Limb (tissue), 2 donors: Measurements from ENCODE around the gene PMFBP1.

ENCODE experiments used
- DNase-seq, 2 donors: peaks; one replicate each; pipeline ENCODE4 v3.0.0-alpha.2; 2016; ENCODE audit errors: extremely low spot score in 2 of 2

Gene PMFBP1

DNA sequence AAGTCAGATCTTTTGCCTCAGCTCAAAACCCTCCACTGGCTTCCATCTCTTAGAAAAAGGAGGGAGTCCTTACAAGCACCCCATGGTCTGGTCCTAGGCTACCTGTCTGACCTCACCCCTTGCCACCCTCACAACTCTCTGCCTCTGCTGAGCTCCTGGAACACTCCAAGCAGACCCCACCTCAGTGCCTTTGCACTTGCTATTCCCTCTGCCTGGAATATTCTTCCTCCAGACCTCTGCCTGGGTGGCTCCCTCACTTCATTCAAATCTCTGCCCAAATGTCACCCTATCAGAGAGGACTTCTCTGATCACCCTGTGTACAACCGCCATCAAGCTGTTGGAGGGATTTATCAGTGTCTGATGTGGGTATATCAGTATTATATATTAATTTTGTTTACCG is 37.4 kb downstream of the PMFBP1 start:
- no peak for DNase-seq

DNA sequence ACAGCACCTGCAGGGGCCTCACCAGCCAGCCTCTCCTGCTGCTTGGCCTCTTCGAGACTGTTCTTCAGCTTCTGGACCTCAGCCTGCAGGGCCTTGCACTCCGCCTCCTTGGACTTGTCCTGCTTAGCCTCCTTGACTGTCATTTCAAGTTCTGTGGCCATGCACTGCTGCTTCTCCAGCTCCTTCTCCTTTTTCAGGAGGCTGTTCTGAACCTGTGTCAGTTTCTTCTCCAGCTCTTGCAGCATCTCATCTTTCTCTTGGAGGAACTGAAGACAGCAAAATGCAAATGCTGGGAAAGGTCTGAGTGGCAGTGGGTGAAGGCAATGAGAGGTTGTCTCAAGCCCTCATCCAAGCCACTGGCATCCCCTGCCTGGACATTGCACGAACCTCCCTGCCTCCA is 39.2 kb downstream of the PMFBP1 start:
- no peak for DNase-seq

DNA sequence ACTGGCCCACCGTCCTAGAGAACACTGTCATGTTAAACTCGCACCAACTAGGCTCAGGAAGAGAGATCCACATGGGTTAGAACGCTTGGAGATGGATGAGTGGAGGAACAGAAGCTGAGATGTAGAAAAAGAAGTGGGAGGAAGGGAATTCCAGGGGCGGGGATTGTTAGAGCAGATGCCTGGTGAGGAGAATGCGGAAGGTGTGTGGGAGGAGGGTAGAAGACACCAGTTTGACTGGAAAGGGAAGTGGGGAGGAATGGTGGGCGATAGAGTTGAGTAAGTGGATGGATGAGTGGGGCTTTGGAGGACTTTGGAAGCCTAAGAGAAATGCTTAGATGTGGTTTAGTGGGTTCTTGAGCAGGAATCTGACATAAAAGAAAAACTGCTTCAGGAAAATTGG is 40.9 kb downstream of the PMFBP1 start:
- DNase-seq = no peak

DNA sequence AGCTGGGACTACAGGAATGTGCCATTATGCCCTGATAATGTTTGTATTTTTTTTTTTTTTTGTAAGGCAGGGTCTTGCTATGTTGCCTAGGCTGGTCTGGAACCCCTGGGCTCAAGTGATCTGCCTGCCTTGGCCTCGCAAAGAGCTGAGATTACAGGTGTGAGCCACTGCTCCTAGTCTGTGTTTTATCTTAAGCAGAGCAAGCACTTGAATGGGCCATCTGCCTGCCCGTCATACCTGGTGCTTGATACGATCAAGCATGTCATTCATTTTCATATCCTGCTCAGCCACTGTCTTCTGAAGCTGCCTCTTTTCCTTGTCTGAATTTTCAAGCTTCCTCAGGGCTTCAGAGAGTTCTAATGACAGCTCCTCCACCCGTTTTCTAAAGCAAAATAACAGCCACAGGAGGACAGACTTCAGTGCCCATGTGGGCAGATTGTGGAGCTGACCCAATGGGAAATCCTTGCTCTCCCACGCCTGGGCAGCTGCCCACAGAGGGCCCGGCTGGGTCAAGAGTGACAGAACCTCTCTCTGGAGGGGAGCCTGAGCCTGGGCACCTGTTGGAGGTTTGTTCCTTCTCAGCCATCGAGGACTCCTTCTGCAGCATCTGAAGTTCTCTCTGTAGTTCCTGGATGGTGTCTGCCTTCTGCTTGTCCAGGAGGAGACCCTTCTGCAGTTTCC is 41.8 kb downstream of the PMFBP1 start:
- DNase-seq = no peak

DNA sequence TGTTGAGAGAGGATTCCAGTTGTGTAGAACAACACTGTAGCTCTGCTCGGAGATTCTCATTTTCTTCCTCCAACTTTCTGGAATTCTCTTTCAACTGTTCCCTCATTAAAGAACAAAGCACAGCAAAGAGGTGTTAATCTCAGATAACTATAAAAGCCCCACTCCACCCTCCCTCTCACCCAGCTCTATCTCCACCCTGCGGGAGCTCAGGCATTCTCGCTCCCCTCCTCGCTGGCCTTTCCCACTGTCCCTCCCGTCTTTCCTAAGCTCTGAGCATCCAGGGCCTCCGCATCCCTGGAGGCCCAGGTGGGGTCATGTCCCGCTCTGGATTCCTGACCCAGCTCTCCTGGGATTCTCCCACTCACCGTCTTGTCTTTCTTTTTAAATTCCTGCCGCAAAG is 43.3 kb downstream of the PMFBP1 start:
- DNase-seq = no peak

DNA sequence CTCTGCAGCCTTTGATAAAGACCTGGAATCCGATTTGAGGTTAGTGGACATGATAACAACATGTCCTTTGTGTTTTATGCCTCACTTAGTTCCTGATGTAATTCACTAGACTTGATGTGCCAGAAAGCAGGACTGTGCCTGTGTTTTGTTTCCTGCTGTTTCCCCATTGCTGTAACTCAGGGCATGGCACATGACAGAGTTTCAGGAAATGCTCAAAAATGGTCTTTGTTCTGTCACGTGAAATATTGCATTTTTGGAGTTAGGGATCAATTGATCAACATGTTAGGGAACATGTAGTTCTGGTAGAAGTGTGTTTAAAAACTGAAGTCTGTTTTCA is 45.6 kb downstream of the PMFBP1 start:
- no peak for DNase-seq

DNA sequence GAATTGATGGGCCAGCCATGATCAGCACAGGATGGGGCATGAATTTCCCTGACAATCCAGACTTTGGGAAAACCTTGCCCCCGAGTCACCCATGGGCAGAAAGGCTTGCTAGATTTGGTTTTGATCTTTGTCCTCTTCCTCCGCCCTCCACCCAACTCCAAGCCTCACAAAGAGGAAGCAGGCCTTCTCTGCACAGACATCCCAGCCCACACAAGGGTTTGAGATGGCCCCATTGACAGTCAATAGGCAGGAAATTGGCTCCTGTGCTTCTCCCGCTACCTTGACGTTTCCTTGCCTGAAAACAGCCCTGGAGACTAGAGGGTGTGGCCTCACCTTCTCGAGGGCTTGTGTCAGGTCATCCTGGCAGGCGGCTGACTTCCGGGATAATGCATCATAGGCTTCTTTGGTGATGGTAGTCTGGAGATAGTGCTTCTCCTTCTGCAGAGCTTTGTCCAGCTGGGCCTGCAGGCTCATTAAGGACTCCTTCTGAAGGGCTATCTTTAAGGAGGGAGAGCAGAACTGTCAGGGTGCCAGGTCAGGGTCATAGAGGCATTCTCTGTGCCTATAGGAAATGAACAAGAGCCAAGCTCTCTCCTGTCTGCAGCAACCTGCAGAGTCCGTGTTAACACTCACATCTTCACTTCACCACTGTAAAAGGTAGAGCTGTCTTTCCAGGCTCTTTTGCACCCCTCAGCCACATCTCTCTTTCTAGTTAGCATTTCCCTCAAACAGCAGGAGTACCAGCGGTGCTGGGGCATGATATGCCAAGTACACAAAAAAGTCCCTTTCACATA is 46.1 kb downstream of the PMFBP1 start:
- DNase-seq = no peak

DNA sequence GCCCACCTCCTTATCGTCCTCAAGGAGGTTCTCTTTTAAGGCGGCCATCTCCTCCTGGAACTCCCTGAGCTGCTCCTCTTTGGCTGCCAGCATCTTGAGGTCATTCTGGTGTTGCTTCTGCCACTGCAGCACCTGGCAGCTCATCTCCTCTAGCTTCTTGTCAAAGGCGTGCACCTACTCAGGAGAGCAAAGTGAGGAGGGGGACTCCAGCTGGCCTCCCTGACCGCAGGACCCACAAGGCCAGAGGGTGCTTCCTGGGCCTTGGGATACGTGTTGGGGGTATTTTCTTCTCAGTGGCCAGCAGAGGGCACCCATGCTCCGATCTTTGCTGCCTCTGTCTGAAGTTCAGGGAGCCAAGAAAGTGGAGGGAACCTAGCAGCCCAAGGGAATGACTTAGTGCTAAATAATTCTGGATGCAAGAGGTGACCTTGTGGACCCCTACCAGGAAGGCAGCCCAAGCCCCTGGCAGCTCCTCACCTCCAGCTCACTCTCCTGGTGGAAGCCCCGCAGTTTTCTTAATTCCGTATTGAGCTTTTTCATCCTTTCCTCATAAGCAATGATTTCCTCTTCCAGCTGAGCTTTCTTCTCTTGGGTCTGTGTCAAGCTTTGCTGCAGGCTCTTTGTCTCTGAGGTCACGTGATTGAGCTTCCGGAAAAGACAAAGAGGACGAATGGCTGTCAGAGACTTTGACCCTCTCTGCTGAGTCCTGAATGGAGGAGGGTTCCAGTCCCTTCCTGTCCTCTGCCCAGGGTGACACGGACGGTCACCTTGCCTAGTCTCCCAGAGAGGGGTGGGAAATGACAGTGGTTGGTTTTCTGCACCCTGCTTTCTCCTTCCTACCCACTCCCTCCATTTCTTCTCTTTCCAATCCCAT is 47.0 kb downstream of the PMFBP1 start:
- peak; percentile 74 to 84 for DNase-seq

DNA sequence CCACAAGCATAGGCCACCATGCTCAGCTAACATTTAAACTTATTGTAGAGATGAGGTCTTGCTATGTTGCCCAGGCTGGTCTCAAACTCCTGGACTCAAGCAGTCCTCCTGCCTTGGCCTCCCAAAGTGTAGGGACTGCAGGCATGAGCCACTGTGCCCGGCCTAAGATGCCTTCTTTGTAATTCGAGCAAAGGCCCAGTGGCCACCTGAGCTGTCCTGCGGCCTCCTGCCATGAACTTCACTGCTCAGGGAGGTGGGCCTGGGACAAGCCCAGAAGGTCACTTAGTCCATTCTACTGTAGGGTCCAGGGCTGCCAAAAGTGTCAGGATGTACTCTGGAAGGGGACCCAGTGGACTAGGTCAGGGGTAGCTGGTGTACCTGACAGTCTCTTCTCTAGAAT is 47.8 kb downstream of the PMFBP1 start:
- no peak for DNase-seq

DNA sequence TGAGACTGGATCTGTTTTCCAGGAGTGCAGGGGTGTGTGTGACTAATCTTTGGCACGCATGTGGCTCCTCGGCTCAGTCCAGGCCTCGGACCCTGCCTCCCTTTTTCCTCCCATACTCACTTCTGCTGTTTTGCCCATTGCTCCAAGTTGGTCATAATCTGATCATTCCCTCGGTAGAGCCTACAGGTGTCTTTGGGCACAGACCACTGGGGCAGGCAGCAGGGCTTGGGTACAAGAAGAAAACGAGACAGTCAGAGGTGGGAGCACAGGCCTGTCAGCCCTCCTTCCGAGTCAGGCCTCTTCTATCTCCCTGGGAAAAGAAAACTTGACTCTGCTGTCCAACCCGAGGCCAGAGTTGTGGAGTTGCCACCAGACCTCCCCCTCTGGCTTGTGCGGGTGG is 48.5 kb downstream of the PMFBP1 start:
- DNase-seq = no peak

DNA sequence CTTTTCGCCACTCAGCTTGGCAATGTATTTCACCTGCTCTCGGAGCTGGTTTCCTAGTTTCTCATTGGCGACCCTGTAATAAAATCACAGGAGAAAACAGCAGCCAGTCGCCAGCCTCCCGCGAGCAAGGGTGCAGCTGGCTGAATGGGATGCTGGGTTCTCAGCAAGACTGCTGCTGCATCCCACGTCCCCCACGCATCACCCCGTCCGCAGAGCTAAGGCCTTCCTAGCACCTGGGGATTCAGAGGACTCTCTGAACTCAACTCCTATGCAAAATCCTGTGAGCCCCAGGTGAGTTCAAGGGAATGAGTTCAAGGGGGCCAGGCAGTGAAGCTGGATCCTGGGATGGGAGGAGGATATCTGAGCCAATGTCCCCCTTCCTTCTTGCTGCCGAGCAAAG is 49.0 kb downstream of the PMFBP1 start:
- no peak for DNase-seq

DNA sequence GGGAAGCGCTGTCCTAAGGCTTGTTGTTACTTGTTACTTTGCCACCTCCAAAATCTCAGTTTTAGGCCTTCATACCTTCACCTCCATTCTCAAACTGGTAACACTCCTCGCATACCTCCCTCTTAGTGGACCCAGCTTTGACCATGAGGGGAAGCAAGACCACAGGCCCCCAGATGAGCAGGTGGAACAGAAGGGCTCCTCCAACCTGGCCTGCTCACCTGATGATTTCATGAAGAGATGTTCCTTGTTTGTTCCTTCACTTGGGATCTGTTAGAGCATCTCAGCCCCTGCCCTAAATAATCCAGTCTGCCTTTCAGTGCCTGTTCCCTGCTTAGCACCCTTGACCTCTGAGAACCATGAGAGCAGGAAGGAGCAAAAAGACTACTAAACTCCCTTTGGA is 49.6 kb downstream of the PMFBP1 start:
- no peak for DNase-seq

DNA sequence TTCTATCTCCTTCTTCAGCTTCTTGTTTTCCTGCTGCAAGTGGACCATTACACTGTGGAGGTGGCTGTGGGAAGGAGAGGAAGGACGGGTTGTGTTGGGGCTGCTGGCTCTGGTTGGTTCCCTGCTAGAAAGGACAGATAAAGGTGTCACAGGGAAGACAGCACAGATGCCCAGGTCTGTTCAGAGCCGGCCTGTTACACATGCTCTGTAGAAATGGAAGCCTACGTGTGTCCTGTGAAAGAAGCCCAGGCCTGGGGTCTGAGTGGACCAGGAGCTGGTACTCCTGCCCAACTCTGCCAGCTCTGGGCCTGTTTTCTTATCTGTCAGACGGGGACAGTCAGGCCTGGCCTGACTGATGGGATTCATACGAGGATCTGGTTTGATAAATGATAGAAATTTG is 51.9 kb downstream of the PMFBP1 start:
- no peak for DNase-seq

DNA sequence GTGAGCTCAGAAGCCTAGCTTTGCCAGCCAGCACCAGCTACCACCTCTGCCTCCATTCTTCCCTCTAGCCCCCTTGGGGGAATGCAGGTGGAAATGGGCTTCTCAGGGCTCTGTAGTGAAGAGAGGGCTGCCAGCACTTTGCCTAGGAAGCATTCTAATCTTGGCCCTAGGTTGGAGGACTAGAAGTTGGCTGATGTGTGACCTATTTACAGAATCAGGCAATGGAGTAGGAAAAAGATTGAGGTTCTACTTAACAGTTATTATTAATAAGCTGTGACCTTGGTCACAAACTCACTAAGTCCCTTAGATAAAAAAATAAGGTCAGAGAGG is 58.4 kb downstream of the PMFBP1 start:
- no peak for DNase-seq

DNA sequence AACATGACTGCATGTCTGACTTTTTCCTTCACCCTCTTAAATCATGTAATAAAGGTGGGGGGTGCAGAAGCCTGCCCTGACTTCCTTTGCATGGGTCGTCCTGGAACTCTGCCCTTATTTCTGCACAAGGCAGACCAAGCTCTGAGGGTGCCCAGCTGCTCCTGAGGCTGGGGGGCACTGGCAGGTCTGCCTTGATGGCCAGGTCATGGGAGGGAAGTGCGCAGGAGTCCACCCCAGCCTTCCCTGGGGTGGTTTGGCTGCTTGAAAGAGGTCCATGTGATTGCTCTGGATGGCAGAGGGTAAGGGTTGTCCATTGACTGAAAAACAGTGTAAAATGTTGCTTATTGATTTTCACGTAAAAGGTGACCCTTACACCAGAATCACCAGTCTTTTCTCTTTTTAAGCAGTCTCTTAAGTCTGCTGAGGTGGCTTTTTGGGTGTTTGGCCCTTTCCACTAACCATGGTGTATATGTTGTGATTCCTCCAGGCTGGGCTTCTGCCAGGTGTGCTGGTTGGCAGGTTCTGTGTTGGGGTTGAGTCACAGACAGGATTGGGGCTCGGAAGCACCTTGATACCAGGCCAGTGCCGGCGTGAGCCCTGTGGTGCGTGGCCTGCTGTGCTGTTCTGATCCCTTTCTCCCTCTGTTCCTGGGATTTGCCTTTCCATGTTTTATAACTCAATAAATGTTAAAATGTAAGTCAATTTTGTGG is 58.9 kb downstream of the PMFBP1 start:
- no peak for DNase-seq

DNA sequence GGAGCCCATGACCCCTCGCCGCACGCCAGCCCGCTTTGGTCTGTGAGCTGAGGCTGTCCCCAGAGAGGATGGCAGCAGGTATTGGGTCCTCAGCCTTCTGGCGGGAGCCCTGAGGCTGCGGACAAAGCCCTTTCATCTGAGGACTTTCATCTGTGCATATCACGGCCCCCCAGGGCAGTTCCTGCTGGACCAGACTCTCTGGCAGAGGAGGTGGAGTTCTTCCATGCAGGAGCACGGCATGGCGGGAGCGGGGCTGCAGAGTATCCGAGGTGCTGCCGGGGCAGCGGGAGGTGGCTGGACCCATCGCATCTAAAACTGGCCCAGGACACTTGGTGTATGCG is 59.5 kb downstream of the PMFBP1 start:
- DNase-seq = no peak

DNA sequence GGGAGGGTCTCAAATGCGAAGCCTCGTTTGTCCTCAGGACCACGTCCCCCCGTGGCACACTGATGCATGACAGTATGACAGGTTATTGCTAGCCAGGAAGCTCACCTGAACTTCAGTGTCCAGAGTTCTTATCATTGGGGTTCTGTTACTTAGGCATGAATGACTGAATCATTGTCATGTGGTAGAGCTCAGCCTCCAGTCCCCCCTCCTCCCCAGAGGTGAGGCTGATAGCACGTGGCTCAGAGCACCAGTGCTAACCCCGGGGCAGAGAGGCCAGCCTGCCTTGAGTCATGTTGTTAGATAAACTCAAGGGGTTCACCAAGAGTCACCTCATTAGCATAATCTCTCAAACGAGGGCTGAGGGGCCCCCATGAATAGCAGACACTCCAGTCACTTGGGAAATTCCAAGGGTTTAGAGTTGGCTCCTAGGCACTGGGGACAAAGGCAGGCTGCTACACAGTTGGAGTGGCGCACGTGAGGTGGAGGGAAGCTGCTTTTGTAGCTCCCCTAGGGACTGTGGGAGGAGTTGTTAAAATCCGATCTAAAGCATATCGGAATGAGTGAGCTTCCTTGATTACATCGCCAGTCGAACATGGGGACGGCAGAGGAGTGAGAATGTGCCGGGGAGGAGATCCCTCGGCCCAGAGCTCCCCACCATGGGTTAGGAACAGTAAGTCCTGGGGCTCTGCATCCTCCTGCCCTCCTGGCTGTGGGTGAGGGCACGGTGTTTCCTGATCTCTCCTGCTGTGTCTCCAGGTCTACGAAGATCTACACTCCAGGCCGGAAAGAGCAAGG is 60.1 kb downstream of the PMFBP1 start:
- no peak for DNase-seq

DNA sequence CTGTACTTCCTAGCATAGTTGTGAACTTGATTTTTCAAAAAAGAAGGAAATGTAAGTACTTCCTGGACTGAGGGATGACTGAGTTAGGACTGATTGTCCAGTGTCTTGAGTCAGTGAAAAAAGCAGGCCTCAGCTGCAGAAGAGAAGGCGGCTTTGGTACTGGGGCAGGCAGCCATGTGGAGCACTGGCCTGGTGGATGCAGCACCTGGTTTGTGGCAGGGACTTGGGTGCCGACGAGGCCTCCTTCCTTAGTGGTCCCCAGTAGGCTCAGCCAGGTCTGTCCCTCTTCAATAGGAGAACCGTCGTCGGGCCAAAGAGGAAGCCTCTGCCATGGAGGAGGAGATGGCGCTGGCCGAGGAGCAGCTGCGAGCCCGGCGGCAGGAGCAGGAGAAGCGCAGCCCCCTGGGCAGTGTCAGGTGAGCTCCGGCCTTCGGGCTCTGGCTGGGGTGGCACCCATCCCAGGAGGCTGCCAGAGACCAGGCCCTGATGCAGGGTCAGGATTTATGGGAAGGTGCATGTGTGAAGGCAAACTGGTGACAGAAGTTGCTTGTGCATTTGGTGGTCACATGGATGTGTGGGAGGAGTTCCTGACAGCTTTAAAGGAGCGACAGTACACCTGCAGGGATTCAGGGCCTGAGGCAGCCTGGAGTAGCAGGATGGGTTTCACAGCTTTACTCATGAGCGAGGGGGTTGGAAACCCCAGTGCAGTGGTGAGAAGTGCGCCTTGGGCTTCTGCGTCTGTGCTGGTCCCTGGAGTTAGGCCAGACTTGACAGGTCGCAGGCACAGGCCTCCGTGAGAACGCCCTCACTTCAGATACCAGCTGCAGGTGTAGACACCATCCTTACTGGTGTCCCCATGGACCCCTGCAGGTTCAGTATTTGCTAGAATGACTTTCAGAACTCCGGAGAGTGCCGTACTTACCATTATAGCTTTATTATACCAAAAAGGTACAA is 61.0 kb downstream of the PMFBP1 start:
- no peak for DNase-seq

DNA sequence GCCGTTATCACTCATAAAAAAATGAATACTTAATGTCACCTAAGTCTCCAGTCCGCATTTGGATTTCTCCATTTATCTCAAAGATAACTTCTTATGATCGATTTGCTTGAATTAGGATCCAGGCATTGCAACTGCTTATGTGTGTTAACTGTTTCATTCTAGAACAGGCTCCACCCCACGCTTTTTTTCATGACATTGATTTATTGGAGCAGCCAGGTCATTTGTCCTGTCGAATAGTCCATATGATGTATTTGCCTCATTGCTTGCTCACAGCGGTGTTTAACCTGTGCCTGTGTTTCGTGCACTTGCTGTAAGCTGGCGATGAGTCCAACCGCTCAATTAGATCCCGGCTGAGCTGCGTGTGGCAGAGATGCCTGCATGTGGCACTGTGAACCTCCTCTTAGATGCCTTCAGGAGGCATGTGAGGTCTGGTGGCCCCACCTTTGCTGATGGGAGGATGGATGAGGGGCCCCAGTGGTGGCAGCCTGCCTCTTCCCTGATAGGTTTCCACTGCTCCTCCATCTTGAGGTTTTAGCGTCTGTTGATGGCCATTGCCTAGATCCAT is 61.9 kb downstream of the PMFBP1 start:
- no peak for DNase-seq

DNA sequence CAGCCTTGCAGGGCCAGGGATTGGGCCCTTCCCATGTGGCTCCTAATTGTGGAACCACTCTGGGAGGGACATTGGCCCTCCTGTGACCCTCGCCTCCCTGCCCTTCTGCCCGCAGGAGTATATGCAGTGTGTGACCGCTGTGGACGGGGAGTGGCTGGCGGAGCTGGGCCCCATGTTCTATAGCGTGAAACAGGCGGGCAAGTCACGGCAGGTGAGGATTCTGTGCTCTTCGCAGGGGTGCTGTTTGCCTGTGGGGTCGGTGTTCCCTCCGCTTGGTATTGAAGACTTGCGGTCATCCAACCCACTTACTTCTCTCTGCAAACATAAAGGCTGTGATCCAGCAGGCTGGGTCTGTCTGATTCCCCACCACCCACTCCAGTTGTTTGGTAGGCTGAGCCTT is 62.7 kb downstream of the PMFBP1 start:
- no peak for DNase-seq
